GM10266 (cell line): ENCODE measurements around the gene PDSS2.

ENCODE experiments used
- DNase-seq: peaks from one replicate; pipeline ENCODE4 v3.0.0; 2012; ENCODE audit errors: extremely low spot score
- TF ChIP-seq, protein P1 (sequence below): IDR thresholded peaks from 2 replicates; pipeline ENCODE4 v1.5.1; 2012; ENCODE audit warnings: mild to moderate bottlenecking, low read depth; ENCODE audit not compliant: control insufficient read depth, insufficient read depth; ENCODE audit errors: missing control alignments

Gene PDSS2

DNA sequence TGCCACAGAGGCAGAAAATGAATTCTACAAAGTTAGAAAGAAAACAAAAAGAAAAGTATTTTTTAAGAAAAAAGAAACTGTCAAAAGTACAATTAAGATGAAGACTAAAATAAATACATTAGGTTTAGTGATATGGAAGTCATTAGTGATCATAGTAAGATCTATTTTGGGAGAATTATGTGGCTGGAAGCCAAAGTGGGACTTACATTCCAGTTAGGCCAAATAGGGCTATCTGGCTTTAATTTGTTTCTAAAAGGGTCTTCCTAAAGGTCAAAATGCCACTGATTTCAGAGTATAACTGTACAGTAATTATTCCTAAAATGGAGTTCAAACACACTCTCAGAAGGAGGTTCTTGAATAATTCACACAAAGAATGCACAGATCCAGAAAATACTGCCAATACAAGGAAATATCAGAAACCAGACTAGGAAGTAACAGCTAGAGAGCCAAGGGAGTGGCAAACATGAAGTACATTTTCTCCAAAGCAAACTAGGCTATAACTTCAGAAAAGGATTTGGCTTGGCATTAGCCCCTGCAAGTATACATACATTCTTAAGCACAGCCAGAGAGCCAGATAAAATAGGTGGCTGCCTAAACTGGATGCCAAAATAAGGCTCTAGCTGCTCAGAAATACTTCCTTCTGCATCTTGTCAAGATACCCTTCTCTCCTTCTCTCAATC lies 45.3 kb downstream of the PDSS2 start:
- TF ChIP-seq, protein P1, sequence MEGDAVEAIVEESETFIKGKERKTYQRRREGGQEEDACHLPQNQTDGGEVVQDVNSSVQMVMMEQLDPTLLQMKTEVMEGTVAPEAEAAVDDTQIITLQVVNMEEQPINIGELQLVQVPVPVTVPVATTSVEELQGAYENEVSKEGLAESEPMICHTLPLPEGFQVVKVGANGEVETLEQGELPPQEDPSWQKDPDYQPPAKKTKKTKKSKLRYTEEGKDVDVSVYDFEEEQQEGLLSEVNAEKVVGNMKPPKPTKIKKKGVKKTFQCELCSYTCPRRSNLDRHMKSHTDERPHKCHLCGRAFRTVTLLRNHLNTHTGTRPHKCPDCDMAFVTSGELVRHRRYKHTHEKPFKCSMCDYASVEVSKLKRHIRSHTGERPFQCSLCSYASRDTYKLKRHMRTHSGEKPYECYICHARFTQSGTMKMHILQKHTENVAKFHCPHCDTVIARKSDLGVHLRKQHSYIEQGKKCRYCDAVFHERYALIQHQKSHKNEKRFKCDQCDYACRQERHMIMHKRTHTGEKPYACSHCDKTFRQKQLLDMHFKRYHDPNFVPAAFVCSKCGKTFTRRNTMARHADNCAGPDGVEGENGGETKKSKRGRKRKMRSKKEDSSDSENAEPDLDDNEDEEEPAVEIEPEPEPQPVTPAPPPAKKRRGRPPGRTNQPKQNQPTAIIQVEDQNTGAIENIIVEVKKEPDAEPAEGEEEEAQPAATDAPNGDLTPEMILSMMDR: no peak
- DNase-seq: no peak

DNA sequence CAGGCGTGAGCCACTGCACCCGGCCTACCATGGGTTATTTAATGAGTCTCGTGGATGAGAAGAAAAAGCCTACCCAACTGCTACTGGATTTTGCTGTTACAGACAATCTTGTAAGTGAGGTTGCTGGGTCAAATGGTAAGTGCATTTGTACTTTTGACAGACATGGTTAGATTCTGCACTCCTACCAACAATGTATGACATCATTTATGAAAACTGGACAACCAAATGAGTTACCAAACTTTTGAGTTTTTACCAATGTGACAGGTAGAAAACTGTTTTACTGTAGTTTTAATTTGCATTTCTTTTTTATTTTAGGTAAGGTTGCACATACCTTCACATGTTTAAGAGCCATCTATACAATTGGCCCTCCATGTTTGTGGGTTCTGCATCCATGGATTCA lies 48.2 kb downstream of the PDSS2 start:
- DNase-seq: no peak
- TF ChIP-seq, protein P1: no peak

DNA sequence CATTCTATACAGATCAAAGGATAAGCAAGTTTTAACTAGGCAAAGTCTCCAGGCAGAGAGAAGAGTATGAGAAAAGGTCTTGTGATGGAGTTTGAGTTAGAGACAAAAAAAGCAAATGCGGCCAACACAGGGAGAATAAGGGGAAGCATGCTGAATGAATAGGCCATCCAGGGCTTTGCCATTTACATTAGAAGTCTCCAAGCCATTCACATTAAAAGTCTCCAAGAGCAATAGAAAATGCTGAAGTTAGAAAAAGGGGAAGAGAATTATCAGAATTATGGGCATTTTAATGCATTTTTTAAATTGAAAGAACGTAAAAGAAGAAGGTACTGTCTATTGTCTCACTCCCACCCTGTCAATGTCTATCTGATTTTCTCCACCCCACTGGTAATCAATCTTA lies 49.4 kb downstream of the PDSS2 start:
- no peak for DNase-seq
- TF ChIP-seq, protein P1: no peak

DNA sequence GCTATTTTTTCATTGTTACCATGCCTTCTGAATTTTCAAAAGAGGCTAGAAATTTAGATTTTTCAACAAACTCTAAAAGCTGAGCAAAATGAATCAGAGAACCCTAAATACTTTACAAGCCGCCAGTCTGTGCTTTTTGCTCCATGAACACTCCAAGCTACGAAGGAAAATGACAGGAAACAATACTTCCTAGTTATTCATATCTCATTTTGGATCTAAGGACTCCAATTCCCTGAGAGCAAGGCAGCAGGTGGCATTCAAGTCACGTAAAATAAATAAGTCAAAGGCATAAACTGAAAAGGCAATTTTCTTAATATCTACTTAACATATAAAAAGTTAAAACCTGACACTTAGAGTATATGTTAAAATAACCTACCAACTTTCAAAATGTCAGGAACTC lies 50.6 kb downstream of the PDSS2 start:
- TF ChIP-seq, protein P1: no peak
- DNase-seq: no peak

DNA sequence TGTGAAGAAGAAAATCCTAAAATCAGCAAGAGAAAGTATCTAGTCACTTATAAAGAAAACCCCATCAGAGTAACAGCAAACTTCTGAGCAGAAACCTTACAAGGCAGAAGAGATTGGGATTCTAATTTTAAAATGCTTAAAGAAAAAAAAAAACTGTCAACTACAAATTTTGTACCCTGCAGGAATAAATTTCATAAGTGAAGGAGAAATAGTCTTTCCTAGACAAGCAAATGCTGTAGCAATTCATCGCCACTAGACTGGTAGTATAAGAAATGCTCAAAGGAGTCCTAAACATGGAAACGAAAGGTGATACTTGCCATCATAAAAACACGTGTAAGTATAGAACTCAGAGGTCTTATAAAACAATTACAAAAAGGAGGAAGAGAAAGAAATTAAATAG lies 54.4 kb downstream of the PDSS2 start:
- no peak for DNase-seq
- TF ChIP-seq, protein P1: no peak

DNA sequence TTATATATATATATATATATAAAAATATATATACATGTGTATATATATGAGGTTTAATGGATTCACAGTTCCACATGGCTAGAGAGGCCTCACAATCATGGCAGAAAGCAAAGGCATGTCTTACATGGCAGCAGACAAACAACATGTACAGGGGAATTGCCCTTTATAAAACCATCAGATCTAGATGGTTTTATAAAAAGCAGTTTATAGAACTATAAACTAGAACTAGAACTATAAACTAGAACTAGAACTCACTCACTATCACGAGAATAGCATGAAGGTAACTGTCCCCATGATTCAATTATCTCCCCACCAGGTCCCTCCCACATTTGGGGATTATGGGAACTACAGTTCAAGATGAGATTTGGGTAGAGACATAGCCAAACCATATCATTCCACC lies 56.8 kb downstream of the PDSS2 start:
- TF ChIP-seq, protein P1: no peak
- no peak for DNase-seq

DNA sequence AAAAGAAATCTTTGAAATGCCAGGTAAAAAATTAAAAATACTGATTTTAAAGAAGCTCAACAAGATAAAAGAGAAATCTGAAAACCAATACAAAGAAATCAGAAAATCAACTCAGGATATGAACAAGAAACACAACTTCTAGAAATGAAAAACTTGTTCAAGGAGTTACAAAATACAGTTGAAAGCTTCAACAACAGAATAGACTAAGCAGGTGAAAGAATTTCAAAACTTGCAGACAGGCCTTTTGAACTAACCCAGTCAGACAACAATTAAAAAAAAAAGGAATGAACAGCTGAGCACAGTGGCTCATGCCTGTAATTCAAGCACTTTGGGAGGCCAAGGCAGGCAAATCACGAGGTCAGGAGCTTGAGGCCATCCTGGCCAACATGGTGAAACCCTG lies 57.8 kb downstream of the PDSS2 start:
- no peak for DNase-seq
- TF ChIP-seq, protein P1: no peak
